Stimulated activated CD4-positive, alpha-beta T cell treated with anti-CD3 and anti-CD28 coated beads, Interleukin-15, amount 100 ng/mL, for 1 hour (primary cell): ENCODE measurements around the gene GRAMD4.

ENCODE experiments used
- DNase-seq, 2 donors: peaks; one replicate each; pipeline ENCODE4 v3.0.0-alpha.2; 2020; ENCODE audit warnings: low read depth in 1 of 2, low spot score in 1 of 2

Gene GRAMD4

GRCh38 chr22:46708766-46709330, 88.7 kb downstream of the GRAMD4 start:
- no peak for DNase-seq

DNA sequence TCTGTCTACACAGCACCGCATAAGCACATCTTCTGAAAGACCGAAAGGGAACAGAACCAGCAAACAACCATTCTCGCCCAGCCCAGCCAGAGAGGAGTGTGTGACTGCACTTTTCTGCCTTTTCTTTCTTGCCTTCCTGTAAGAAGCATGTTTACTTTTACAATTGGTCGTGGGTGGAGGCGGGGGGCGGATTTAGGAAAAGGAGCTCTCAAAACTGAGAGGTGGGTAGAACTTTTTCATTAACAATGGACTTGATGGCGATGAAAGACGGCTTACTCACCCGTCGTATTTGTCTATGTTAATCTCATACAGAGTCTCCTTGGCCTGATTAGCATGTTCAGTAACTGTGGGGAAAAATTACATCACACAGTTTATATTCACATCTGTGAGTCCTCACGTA, 90.6 kb downstream of the GRAMD4 start:
- DNase-seq = no peak

DNA sequence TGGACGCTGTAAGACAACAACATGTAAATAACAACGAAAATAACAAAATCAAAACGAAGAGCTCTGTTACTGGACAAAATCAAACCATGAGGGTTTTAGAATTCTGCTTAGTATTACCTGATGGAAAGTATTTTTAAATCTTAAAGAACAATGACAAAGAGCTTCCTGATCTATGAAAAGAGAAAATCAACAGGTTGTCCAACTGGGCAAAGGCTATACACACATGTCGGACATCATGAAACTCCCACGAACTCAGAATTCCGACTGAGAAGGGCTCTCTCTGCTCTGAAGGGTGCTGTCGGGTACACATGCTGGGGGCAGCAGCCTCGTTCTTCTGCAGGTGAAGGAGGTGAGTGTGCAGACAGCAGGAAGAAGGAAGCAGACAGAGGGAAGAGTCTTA, 92.1 kb downstream of the GRAMD4 start:
- no peak for DNase-seq

GRCh38 chr22:46714550-46714949, 94.4 kb downstream of the GRAMD4 start:
- no peak for DNase-seq

DNA sequence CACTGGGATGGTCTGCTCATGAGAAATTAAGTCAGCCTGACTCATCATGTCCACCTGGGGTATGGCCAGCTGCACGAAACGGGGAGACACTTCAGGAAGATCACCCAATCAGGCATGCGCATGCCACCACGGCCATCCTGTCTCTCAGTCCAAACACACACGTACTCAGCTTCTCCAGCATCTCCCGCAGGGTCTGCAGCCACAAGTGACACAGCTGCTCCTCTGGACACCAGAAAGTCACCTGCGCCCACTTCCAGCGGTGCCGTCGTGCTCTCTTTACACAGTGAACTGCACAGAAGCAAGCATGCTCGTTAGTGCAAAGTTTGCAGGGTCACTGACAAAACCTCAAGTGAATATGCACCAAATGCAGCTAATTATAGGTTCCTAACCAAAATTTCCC, 99.7 kb downstream of the GRAMD4 start:
- no peak for DNase-seq

DNA sequence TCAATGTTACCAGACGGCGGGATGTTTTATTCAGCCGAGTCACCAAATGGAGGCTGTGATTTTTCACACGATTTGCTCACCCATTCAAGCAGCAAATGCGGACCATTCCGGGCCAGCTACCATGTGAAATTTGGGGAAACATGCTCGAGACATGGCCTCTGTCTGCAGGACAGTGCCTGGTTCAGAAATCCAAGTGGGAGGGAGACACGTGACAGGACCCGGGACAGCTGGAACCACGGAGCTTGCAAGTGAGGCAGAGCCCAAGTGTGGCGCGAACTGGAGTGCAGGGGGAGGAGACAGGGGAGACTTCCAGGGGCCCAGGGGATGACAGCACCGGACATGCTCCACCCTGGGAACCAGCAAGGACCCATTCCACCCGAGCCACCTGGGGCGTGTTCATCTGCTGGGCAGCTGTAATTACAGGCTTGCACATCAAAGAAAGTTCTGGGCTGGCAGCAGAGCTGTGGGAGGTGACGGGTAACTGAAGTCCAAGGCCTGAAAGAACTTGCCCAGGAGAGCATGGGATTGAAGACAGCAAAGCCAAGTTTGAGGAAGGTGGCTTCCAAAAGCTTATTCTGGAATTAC, 101.4 kb downstream of the GRAMD4 start:
- DNase-seq = no peak

DNA sequence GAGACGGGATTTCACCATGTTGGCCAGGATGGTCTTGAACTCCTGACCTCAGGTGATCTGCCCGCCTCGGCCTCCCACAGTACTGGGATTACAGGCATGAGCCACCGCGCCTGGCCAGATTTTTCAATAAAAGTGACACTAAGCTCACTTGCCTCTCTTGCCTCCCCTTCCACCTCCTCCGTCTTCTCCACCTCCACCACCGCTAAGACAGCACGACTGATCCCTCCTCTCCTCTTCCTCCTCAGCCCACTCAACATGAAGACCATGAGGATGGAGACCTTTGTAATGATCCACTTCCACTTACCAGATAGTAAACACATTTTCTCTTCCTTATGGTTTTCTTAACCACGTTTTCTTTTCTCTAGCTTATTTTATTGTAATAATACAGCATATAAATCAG, 103.7 kb downstream of the GRAMD4 start:
- DNase-seq = no peak

DNA sequence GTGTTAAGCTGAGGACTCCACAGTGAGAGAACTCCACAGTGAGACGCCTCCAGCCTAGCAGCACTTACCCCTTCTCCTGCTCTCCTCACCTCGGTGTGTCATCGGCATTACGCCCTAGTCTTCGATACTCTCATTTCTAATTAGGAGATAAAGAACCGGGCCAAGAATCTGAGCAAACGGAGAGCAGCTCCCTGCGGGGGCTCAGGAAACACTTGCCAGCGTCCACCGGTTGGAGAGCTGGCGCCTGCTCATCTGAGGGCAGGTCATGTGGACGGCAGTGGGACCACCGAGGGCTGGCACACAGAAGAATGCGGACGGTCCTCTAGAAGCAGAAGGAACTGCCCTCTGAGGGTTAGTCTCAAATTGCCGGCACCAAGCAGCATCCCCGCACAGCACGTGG, 104.9 kb downstream of the GRAMD4 start:
- DNase-seq = no peak

DNA sequence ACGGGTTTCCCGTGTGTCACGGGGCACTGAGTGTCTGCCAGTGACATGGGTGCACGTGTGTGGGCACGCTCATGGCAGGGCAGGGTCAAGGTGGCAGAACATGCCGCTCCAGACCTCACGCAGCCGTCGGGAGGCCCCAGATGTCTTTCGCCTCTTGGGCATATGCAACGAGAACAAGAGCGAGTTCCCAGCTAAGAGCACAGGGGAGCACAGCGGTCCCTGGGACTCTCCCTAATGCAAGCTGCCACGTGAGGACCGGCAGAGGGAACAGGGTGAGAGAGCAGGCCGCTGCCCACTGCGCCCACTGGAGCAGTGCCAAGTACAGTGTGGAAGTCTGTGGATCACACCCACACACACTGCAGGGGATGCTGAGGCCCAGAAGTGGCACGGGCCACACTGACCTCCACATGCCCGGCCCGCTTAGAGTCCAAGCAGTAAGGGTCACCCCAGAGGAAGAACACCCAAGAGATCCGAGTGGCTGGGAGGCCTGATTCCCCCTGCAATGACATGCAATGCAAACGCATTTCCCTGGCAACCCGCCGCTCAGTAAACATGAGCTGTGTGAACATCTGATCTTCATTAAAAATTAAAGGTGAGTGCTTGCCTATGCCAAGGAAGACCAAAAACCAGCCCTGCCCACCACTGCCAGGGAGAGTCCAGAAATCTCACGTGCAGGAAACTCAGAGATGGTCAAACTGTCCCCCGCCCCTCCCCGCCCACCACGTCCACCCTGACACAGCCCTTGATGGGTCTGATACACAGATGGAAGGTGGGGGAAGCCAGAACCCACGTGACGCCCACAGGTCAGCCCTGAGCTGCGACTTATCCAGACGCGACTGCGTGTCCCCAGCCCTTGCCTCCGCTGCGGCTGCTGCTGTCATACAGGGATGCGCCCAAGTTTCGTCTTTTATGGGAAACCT, 106.1 kb downstream of the GRAMD4 start:
- DNase-seq = no peak

- DNase-seq = no peak
Observed at GRCh38 chr22:46726986-46727317, 106.8 kb downstream of the GRAMD4 start.

DNA sequence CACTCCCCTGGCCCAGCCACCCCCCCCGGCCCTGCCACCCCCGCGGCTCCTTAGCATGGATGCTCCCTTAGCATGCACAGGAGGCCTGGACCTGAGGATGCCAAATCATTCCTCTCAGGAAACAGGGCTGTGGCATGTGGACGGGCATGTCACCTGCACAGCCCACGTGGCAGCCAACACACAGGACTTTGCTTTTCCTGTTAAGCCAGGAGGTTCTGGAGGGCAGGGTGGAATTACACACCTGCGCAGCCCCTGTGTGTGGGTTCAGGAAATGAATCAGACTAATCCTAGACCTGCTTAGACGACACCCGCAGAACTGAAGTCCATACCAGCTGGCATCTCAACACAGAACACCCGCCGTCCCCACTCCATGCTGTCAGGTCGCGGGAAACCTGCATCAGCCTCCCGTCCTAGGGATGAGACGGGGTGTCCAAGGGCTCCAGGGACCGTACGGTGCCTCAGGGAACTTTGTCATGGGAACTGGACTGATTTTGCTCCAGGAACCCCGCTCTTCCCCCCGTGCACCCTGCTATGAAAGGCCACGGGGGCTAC, 107.7 kb downstream of the GRAMD4 start:
- no peak for DNase-seq

DNA sequence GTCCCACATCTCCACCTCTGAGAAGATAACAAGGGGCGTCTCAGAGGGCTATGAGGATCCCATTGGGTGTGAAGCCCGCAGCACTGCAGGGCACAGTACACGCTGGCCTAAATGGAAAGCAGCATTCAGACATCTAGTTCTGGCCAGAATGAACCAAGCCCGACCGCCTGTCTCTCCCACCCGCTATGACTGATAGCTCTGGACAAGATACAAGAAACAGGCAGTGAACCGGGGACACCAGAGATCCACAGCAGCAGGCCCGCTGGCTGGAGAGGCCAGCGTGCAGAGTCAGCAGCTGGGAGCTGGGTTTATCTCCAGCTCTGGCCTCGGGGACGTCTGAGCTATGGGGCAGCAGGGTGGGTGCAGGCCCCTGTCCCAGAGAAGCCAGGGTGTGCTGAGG, 108.3 kb downstream of the GRAMD4 start:
- DNase-seq = no peak
